ENCODE measurements around the gene TIMM44. TPM values are rescaled to one million over a fixed set of nuclear protein-coding genes. Genes with fewer than 3 reads are reported as not detected.
A peak's percentile ranks its signal among the peaks of the same experiment; 100 is the strongest.

The TIMM44 gene
- polyA plus RNA-seq, 1 donor (not counting 4 experiments of a cell fraction or from before 2014, with no cell fraction given) = 34.8 TPM

GRCh38 chr19:7902796-7903243, 40.6 kb downstream of the TIMM44 start:
- H3K4me3 ChIP-seq (ENCODE audit: control insufficient read depth in 2 of 3, extremely low read depth in 1 of 3, insufficient read depth in 2 of 3, low read depth in 1 of 3, low read length in 3 of 3) = peak overlapping the region; percentile 65 to 94 (median 76)
- H3K4me1 ChIP-seq (ENCODE audit: control insufficient read depth, extremely low read depth, insufficient read depth, low read length) = peaks cover 53% of the 10 kb centered on the region
- peaks cover 5% of the 10 kb centered on the region for H4K20me1 ChIP-seq (ENCODE audit: control insufficient read depth, extremely low read depth, insufficient read depth, low read length)
- DNase-seq (ENCODE audit: low read depth, low spot score) (no peak), FAIRE-seq (peak; percentile 44)
- TF ChIP-seq EZH2 (IDR thresholded peaks at IDR 0.05; ENCODE audit: low read length) (no peak), CTCF (optimal IDR thresholded peaks at IDR 0.05 in 1 of 3, IDR thresholded peaks at IDR 0.05 in 1 of 3, conservative IDR thresholded peaks at IDR 0.05 in 1 of 3; ENCODE audit: extremely low read depth in 1 of 3, insufficient read depth in 2 of 3, low read length in 3 of 3) (no peak)
- H3K9me1 ChIP-seq (ENCODE audit: control insufficient read depth, extremely low read depth, insufficient read depth, low read length) = peaks cover 3% of the 10 kb centered on the region
- no peaks in the 10 kb centered on the region for H3K9me3 ChIP-seq (ENCODE audit: control insufficient read depth, low read depth, low read length)
- H3K9ac ChIP-seq (ENCODE audit: control insufficient read depth, extremely low read depth, insufficient read depth, low read length) = peak overlapping the region; percentile 99
- dilution Hi-C loops (cut with MboI; ENCODE audit: extremely low pct_ligation_motif_present, low sequenced_read_pairs) = no loop called here
- peak overlapping the region; percentile 98 for H3K27ac ChIP-seq (ENCODE audit: control insufficient read depth, insufficient read depth, low read length)
- peak overlapping the region; percentile 92 for H3K4me2 ChIP-seq (ENCODE audit: control insufficient read depth, extremely low read depth, insufficient read depth, low read depth, low read length)
- H3K36me3 ChIP-seq (ENCODE audit: control insufficient read depth in 2 of 2, extremely low read depth in 1 of 2, insufficient read depth in 2 of 2, low read length in 2 of 2) = peaks cover 6 to 14% of the 10 kb centered on the region in 2 experiments
- H3K27me3 ChIP-seq (ENCODE audit: control insufficient read depth, extremely low read depth, insufficient read depth, low read length) = no peaks in the 10 kb centered on the region
- H2AFZ ChIP-seq (ENCODE audit: control insufficient read depth, low read length) = no peak overlapping the region
- peaks cover 40% of the 10 kb centered on the region for H3K79me2 ChIP-seq (ENCODE audit: control insufficient read depth, insufficient read depth, low read length)

GRCh38 chr19:7901337-7901736, 42.1 kb downstream of the TIMM44 start:
- peak overlapping the region; percentile 95 for H3K27ac ChIP-seq (ENCODE audit: control insufficient read depth, insufficient read depth, low read length)
- peaks cover 9 to 14% of the 10 kb centered on the region in 2 experiments for H3K36me3 ChIP-seq (ENCODE audit: control insufficient read depth in 2 of 2, extremely low read depth in 1 of 2, insufficient read depth in 2 of 2, low read length in 2 of 2)
- H3K79me2 ChIP-seq (ENCODE audit: control insufficient read depth, insufficient read depth, low read length) = peaks cover 30% of the 10 kb centered on the region
- no peak for TF ChIP-seq CTCF (optimal IDR thresholded peaks at IDR 0.05 in 1 of 3, IDR thresholded peaks at IDR 0.05 in 1 of 3, conservative IDR thresholded peaks at IDR 0.05 in 1 of 3; ENCODE audit: extremely low read depth in 1 of 3, insufficient read depth in 2 of 3, low read length in 3 of 3)
- H3K4me2 ChIP-seq (ENCODE audit: control insufficient read depth, extremely low read depth, insufficient read depth, low read depth, low read length) = peak overlapping the region; percentile 70
- no peaks in the 10 kb centered on the region for H3K27me3 ChIP-seq (ENCODE audit: control insufficient read depth, extremely low read depth, insufficient read depth, low read length)
- peak; percentile 84 for FAIRE-seq
- peak overlapping the region; percentile 99 for H3K9ac ChIP-seq (ENCODE audit: control insufficient read depth, extremely low read depth, insufficient read depth, low read length)
- H2AFZ ChIP-seq (ENCODE audit: control insufficient read depth, low read length) = no peak overlapping the region
- peak overlapping the region in 2 of 3 experiments; percentile 14 to 31 for H3K4me3 ChIP-seq (ENCODE audit: control insufficient read depth in 2 of 3, extremely low read depth in 1 of 3, insufficient read depth in 2 of 3, low read depth in 1 of 3, low read length in 3 of 3)
- H4K20me1 ChIP-seq (ENCODE audit: control insufficient read depth, extremely low read depth, insufficient read depth, low read length) = no peaks in the 10 kb centered on the region
- H3K9me3 ChIP-seq (ENCODE audit: control insufficient read depth, low read depth, low read length) = no peaks in the 10 kb centered on the region
- H3K4me1 ChIP-seq (ENCODE audit: control insufficient read depth, extremely low read depth, insufficient read depth, low read length) = peaks cover 54% of the 10 kb centered on the region
- H3K9me1 ChIP-seq (ENCODE audit: control insufficient read depth, extremely low read depth, insufficient read depth, low read length) = peaks cover 3% of the 10 kb centered on the region
- DNase-seq (ENCODE audit: low read depth, low spot score) = no peak
- dilution Hi-C loops (cut with MboI; ENCODE audit: extremely low pct_ligation_motif_present, low sequenced_read_pairs) = no loop called here
